Erythroblast (primary cell): ENCODE results near the gene LRP1B.

Experiments
- GATA1 ChIP-seq: IDR thresholded peaks from 2 replicates; pipeline ENCODE4 v1.6.1; 2011; ENCODE audit warnings: low read depth, mild to moderate bottlenecking, control low read depth, low read length, moderate library complexity
- POLR2A ChIP-seq: IDR thresholded peaks from 2 replicates; pipeline ENCODE4 v1.6.1; 2011; ENCODE audit warnings: mild to moderate bottlenecking, low read length

DNA sequence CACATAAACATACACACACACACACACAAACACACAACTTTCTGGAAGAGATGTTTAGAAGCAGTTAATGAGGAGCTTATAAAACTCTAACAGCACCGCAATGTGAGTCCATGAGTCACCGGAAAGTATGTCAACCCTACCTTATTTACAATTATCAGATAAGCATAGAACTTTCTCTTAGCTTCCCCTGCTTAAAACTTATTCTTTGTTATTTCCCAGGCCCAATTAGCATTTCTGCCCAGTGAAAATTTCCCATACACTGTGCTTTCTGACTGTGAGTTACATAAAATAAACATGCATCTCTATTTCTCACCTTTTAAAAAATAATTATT lies 737.6 kb downstream of the LRP1B start:
- TF ChIP-seq POLR2A (no peak), GATA1 (no peak)
